ENCODE data around the gene BMP8A.
"Not testable (repeated sequence)": the region's sequence is repeated elsewhere in the genome, so short reads cannot be mapped to it uniquely, and the experiment has no call there.

Gene BMP8A

GRCh38 chr1:39462074-39462473 is 29.4 kb upstream of the BMP8A start:
- Histone ChIP-seq H3K9me2 (replicated peaks; ENCODE audit: insufficient read depth, low read length) (no peaks in the 10 kb centered on the region), H3K9ac (ENCODE audit: low read length) (no peak overlapping the region), H3K36me3 (ENCODE audit: low read length) (peaks cover 40% of the 10 kb centered on the region), H3K27ac (ENCODE audit: low read depth, low read length) (no peak overlapping the region), H3K27me3 (ENCODE audit: low read length) (no peaks in the 10 kb centered on the region), H2AFZ (ENCODE audit: low read depth, low read length, severe bottlenecking) (no peak overlapping the region), H3K9me3 (ENCODE audit: insufficient read depth, low read length) (no peaks in the 10 kb centered on the region), H3K4me3 (ENCODE audit: insufficient read depth, low read length, poor library complexity, severe bottlenecking) (no peak overlapping the region), H3F3A (ENCODE audit: insufficient read depth) (no peaks in the 10 kb centered on the region), H3K79me2 (ENCODE audit: insufficient read depth, low read length) (no peaks in the 10 kb centered on the region), H4K20me1 (ENCODE audit: low read depth, low read length) (no peaks in the 10 kb centered on the region), H3K4me2 (ENCODE audit: low read depth, low read length, poor library complexity, severe bottlenecking) (no peak overlapping the region)
- TF ChIP-seq EZH2phosphoT487 (conservative IDR thresholded peaks at IDR 0.05; ENCODE audit: low read length) = no peak
- TF ChIP-seq, protein P1, sequence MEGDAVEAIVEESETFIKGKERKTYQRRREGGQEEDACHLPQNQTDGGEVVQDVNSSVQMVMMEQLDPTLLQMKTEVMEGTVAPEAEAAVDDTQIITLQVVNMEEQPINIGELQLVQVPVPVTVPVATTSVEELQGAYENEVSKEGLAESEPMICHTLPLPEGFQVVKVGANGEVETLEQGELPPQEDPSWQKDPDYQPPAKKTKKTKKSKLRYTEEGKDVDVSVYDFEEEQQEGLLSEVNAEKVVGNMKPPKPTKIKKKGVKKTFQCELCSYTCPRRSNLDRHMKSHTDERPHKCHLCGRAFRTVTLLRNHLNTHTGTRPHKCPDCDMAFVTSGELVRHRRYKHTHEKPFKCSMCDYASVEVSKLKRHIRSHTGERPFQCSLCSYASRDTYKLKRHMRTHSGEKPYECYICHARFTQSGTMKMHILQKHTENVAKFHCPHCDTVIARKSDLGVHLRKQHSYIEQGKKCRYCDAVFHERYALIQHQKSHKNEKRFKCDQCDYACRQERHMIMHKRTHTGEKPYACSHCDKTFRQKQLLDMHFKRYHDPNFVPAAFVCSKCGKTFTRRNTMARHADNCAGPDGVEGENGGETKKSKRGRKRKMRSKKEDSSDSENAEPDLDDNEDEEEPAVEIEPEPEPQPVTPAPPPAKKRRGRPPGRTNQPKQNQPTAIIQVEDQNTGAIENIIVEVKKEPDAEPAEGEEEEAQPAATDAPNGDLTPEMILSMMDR (IDR thresholded peaks at IDR 0.05; ENCODE audit: insufficient read depth, low read length, poor library complexity, severe bottlenecking) = no peak

DNA sequence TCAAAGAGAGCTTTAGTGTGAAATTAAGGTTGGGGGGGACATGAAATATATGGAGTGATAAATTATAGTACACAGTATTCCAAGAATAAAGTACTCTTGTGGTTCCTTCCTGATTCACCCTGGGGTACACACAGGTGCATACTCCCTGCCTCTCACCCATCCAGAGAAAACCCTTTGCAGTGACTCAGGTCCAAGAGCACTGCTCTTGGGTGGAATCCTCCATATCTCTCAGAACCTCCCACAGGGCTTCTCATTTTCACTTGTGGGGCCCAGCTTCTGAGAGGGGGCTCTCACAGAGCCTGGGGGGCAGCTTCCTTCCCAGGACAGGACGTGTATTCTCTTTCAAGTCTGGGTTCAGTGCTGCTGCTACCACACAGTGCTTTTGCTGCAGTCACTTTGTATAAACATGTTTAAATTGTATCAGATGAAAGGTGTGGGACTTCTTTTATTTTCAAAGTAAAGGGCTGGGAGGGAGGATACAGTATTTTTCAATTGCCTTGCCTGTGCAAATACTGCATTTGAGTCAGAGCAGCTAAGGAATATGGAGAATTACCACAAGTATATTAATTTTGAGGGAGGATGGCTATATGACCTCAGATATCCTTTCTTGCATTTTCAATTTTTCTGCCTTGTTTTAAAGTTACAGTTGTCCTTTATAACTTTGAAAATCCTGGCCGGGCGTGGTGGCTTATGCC is 24.9 kb upstream of the BMP8A start:
- H3K4me3 ChIP-seq (ENCODE audit: insufficient read depth, low read length, poor library complexity, severe bottlenecking) = no peak overlapping the region
- no peak overlapping the region for H3K9ac ChIP-seq (ENCODE audit: low read length)
- H3F3A ChIP-seq (ENCODE audit: insufficient read depth) = no peaks in the 10 kb centered on the region
- no peaks in the 10 kb centered on the region for H3K79me2 ChIP-seq (ENCODE audit: insufficient read depth, low read length)
- H4K20me1 ChIP-seq (ENCODE audit: low read depth, low read length) = no peaks in the 10 kb centered on the region
- no peak for TF ChIP-seq EZH2phosphoT487 (conservative IDR thresholded peaks at IDR 0.05; ENCODE audit: low read length)
- TF ChIP-seq, protein P1 (IDR thresholded peaks at IDR 0.05; ENCODE audit: insufficient read depth, low read length, poor library complexity, severe bottlenecking) = no peak
- peaks cover 30% of the 10 kb centered on the region; the same call in 1 of the 2 replicates for H3K36me3 ChIP-seq (ENCODE audit: low read length)
- no peaks in the 10 kb centered on the region for H3K27me3 ChIP-seq (ENCODE audit: low read length)
- H3K27ac ChIP-seq (ENCODE audit: low read depth, low read length) = no peak overlapping the region
- H3K9me3 ChIP-seq (ENCODE audit: insufficient read depth, low read length) = no peaks in the 10 kb centered on the region
- no peaks in the 10 kb centered on the region for H3K9me2 ChIP-seq (replicated peaks; ENCODE audit: insufficient read depth, low read length)
- no peak overlapping the region for H2AFZ ChIP-seq (ENCODE audit: low read depth, low read length, severe bottlenecking)
- no peak overlapping the region for H3K4me2 ChIP-seq (ENCODE audit: low read depth, low read length, poor library complexity, severe bottlenecking)

DNA sequence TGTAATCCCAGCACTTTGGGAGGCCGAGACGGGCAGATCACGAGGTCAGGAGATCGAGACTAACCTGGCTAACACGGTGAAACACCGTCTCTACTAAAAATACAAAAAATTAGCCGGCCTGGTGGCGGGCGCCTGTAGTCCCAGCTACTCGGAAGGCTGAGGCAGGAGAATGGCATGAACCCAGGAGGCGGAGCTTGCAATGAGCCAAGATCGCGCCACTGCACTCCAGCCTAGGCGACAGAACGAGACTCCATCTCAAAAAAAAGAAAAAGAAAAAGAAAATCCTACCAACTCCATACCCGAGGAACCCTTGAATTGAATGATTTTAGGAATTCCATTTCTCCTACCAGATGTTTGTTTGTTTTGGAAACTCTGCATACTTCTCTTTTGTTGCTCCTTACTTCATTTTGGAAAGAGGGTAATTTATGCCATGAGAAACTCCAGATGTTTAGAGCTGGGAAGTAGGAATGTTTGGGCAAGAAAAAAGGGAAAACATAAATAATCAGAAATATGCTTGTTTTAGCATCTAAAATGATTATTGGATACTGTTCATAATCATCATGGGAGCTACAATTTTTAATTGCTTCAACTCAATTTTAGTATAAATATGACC is 24.2 kb upstream of the BMP8A start:
- peaks cover 29% of the 10 kb centered on the region; the same call in 1 of the 2 replicates for H3K36me3 ChIP-seq (ENCODE audit: low read length)
- H4K20me1 ChIP-seq (ENCODE audit: low read depth, low read length); H3K4me3 ChIP-seq (ENCODE audit: insufficient read depth, low read length, poor library complexity, severe bottlenecking); H3K27ac ChIP-seq (ENCODE audit: low read depth, low read length); H3K9ac ChIP-seq (ENCODE audit: low read length); H3K4me2 ChIP-seq (ENCODE audit: low read depth, low read length, poor library complexity, severe bottlenecking); H3F3A ChIP-seq (ENCODE audit: insufficient read depth); H3K9me3 ChIP-seq (ENCODE audit: insufficient read depth, low read length); H3K79me2 ChIP-seq (ENCODE audit: insufficient read depth, low read length); H2AFZ ChIP-seq (ENCODE audit: low read depth, low read length, severe bottlenecking); H3K9me2 ChIP-seq (replicated peaks; ENCODE audit: insufficient read depth, low read length); H3K27me3 ChIP-seq (ENCODE audit: low read length): not testable (repeated sequence)

GRCh38 chr1:39469150-39469549 is 22.3 kb upstream of the BMP8A start:
- H3K79me2 ChIP-seq (ENCODE audit: insufficient read depth, low read length) = no peaks in the 10 kb centered on the region
- no peak overlapping the region for H3K27ac ChIP-seq (ENCODE audit: low read depth, low read length)
- no peak overlapping the region for H3K4me3 ChIP-seq (ENCODE audit: insufficient read depth, low read length, poor library complexity, severe bottlenecking)
- no peak overlapping the region for H2AFZ ChIP-seq (ENCODE audit: low read depth, low read length, severe bottlenecking)
- H3K36me3 ChIP-seq (ENCODE audit: low read length) = peaks cover 17% of the 10 kb centered on the region; the same call in 1 of the 2 replicates
- H3K9ac ChIP-seq (ENCODE audit: low read length) = no peak overlapping the region
- no peaks in the 10 kb centered on the region for H3F3A ChIP-seq (ENCODE audit: insufficient read depth)
- no peak overlapping the region for H3K4me2 ChIP-seq (ENCODE audit: low read depth, low read length, poor library complexity, severe bottlenecking)
- no peaks in the 10 kb centered on the region for H3K9me3 ChIP-seq (ENCODE audit: insufficient read depth, low read length)
- TF ChIP-seq, protein P1 (IDR thresholded peaks at IDR 0.05; ENCODE audit: insufficient read depth, low read length, poor library complexity, severe bottlenecking) = no peak
- TF ChIP-seq EZH2phosphoT487 (conservative IDR thresholded peaks at IDR 0.05; ENCODE audit: low read length) = no peak
- H3K27me3 ChIP-seq (ENCODE audit: low read length) = no peaks in the 10 kb centered on the region
- no peaks in the 10 kb centered on the region for H4K20me1 ChIP-seq (ENCODE audit: low read depth, low read length)
- H3K9me2 ChIP-seq (replicated peaks; ENCODE audit: insufficient read depth, low read length) = no peaks in the 10 kb centered on the region
